NCI-H510A treated with DMSO at 0.1 percent for 48 hours (cell line): ENCODE measurements around the gene KRT16.
"Not testable (repeated sequence)": the region's sequence is repeated elsewhere in the genome, so short reads cannot be mapped to it uniquely, and the experiment has no call there.

Source experiments
- DNase-seq: peaks from one replicate; lab custom pipeline; 2025; lab: John Stamatoyannopoulos, UW

The KRT16 gene

DNA sequence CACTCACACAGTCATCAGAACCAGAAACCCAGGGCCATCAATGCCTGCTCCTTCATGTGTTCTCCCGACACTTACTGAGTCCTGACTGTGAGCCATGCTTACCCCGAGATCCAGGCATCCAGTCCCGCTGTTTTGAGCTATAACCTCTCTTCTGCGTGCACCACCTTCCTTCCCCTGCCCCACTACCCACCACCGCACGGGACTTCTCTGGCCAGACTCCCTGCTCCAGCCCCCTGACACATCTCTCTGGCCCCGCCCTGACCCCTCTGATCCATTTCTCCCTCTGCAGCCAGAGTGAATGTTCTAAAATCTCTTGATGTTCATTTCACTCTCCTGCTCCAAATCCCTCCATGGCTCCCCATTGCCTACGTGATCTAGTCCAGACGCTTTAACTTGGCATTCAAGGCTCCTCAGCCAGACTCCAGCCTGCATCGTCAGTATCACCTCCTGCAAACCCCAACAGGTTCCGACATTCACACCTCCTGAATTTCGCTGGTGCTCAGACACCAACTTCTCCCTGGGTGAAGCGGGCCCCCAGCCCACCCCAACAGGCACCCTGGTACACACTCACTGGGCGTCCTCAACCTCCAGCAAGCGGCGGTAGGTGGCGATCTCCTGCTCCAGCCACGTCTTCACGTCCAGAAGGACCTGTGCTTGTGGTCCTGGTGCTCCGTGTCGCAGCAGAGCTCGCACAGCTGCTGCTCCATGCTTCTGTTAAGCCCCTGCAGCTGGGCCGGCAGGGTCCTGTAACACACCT lies 14.9 kb upstream of the KRT16 start:
- no peak for DNase-seq

DNA sequence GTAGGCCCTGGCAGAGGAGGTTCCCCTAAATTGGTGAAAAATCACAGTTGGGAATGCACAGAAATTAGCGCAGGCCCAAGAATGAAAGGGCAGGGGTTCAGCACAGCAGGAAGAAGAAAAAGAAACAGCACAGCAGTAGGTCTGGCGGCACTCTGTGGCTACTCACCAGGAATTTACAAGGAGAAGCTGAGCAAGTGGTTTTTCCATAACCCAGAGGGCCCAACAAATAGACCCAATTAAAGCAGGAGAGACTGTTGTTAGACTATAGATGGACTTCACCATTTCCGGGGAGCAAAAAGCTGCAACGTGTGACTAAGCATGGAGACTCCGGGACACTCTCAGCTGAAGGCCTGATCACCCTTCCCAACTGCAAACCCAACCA lies 14.3 kb upstream of the KRT16 start:
- not testable (repeated sequence) for DNase-seq

DNA sequence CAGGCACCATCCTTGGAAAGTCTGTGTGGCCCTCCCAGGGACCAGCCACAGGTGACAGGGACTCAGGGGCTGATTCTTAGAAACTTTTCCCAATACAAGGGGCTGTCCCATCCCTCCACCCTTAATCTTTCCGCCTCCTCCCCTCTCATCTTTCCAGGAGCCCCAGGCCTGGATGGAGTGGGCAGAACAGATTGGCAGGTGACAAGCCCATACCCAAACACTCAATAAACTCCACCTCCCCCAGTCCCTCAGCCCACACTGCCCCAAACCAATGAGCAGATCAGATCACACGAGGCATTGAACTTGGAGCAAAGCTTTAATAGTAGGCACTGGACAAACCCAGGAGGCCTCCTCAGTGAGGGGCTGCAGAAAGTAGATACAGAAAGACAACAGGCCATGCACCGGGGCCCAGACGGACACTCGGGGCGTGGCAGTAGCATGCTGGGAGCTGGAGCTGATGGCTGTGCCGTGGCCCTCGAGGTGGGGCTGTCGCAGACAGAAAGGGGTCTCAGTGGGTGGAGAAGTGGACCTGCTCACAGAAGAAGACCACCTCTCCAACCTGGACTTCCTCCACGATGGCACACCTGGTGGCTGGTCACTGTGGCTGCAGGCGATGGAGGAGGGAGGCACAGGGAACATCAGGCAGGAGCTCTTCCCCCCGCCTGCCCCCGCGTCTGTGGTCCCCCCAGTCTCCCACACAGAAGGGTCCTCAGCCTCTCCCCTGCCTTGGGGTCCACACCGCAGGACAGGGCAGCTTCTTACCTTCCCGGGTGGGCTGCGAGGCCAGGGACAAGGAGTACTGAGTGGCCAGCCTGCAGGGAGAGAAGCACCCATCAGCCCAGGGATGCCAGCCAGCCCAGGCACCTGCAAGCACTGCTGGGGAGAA lies 13.7 kb upstream of the KRT16 start:
- DNase-seq = not testable (repeated sequence)

DNA sequence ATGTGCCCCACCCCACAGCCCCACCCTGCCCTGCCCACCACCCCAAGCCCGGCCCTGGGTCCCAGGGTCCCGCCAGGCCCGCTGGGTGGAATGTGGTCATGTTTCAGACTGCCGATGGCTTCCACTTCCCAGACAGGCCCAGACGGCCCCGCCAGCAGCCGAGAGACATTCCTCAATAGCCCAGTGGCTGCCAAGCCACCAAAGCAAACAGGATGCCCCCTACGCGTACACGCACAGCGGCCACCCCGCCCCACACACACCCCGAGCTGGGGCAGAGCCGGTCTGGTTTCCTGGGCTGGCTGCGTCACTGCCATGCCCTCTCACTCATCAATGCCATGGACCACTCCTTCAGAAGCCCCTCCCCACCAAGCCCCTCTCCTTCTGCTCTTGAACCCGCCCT lies 13.0 kb upstream of the KRT16 start:
- no peak for DNase-seq

DNA sequence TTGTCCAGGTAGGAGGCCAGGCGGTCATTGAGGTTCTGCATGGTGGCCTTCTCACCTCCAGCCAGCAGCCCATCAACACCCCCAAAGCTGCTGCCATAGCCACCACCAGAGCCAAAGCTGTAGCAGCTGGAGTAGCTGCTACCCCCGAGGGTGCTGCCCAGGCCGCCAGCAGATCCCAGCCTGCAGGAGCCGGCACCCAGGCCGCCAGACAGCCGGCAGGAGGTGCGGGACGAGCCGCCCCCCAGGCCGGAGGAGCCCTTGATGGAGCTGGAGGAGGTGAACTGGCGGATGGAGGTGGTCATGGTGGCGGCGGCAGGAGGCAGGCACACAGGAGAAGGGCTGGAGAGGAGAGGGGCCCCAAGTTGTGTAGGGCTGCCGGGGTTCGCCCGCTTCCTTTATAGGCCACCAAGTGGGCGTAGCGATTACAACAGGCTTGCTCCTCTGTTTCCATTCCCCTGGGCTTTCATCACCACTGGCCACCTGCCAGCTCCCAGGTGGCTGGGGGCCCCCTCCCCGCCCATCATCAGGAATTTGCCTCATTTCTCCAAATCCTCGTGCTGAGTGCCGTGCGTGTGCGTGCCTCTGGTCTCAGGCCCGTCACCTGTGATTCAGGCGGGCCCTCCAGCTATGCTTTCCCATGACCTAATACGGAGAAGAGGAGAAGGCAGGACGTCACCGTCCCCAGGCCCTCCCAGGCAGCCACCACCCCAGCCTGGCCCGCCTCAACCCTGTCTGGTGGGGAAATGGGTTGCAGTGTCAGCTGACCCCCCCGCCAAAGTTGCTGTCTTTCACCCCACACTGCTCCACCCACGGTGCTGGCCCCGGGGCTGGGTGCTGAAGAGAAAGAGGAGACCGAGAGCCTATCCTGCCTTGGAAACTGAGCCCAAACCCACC lies 11.9 kb upstream of the KRT16 start, which contains the start of gene KRT17:
TSS of gene KRT17 (minus strand) at position 368 of the 894 bp plus-strand sequence. CDS start at position 302, 66 bp downstream.
- DNase-seq = no peak

DNA sequence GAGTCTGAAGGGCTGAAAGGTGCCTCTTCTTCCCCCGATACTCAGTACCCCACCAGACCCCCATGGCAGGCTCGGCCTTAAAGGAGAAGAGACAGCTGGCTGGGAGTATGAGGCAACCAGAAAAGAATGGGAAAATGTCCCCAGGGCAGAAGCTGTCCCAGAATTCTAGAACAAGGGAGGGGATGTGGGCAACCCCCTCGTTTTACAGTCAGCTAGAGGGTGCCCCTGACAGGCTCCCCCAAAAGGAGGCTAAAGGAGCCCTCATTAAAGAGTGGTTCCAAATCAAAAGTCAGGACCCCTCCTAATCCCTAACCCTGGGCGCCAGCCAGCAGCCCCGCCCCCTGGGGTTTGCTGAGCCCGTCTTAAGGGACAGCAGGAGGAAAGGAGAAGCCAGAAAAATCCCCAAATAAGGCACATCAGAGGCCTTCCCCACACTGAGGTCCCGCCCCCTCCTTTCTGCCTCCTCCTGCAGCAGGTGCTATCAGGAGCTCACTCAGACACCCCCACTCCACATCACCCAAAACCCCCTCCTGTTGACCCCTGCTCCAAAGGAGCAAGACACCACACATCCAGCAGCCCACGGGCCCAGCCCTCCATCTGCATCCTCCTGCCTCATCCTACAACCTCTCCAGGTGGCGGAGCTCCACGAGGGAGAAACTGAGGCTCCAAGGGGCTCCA lies 10.8 kb upstream of the KRT16 start:
- DNase-seq = not testable (repeated sequence)

DNA sequence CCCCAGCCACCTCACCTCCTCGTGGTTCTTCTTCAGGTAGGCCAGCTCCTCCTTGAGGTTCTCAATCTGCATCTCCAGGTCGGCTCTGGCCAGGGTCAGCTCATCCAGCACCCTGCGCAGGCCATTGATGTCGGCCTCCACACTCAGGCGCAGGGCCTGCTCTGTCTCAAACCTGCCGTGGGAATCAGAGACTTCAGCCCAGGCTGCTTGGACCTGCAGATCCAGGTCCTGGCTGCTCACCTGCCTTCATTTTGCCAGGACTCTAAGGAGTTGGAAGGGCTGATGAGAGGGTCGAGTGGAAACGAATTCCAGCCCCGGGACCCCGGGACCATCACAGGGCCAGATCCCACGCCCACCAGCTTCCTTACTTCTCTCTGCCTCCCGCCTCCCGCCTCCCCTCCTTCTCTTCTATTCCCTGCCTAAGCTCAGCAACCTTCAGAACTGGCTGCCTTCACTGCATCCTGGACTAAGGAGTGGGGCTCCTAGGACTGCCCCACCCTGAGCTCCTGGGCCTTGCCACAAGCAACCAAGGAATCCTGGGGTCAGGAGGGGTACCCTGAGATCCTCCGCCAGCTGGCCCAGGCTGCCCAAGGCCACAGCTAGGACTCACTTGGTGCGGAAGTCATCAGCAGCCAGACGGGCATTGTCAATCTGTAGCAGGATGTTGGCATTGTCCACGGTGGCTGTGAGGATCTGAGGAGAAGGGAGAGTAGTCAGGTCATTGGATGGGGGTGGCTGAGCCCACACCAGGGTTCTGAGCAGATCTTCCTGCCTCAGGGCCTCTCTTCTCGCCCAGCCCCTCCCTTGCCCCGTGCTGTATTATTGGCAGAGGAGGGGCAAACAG lies 10.0 kb upstream of the KRT16 start:
- not testable (repeated sequence) for DNase-seq

DNA sequence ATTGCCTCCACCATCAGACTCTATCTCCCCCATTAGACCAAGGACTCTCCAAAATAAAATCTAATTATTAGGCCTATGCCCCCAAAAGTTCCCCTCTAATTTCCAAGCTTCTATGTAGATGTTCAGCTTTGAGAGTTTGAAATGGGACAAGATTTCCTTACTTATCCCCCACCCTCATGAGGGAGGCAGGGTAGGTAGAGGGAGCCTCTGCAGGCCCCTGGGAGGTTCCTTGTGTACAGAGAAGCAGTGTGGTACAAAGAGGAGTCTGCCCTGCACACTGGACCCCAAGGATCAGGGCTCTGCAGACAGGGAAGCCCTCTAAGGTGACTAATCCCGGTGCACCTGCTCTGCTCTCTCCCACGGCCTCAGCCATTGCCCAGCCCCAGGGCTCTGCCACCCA lies 9.3 kb upstream of the KRT16 start:
- no peak for DNase-seq

DNA sequence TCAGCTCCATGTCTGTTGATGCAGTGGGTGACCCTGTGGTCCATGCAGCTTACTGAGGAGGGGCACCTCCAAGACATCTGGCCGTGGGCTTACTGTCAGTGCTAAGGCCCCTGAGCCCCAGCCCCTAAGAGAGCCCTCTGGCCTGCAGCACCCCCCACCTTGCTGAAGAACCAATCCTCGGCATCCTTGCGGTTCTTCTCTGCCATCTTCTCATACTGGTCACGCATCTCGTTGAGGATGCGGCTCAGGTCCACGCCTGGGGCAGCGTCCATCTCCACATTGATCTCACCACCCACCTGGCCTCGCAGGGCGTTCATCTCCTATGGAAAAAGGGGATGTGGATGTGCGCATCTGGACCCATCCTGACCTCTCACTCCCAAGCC lies 8.9 kb upstream of the KRT16 start:
- not testable (repeated sequence) for DNase-seq

DNA sequence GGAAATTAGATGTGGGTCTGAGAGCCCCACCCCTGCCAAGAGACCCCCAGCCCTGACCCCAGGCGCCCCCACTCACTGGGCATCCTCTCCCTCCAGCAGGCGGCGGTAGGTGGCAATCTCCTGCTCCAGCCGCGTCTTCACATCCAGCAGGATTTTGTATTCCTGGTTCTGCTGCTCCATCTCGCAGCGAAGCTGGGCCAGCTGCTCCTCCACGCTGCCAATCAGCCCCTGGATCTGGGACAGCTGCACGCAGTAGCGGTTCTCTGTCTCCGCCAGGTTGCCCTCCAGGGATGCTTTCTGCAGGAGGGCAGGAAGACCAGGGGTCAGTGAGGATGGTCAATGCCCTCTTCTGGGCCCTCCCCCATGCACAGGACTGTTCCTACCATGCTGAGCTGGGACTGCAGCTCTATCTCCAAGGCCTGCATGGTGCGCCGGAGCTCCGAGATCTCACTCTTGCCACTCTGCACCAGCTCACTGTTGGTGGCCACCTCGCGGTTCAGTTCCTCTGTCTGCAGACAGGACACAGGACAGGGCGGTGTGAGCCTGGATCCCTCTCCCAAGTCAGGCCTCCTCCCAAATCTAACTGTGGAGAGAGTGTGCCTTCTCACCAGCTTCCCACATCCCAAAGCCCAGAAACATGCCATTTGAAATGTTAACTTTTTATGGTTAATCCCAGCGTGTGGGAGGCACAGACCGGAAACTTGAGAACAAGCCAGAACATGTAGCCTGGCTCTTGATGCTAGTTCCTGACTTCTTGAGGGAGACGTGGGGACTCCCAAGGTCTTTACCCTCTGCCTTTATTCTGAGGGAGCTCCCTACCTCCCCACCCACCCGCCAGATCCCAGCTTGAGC lies 8.2 kb upstream of the KRT16 start:
- DNase-seq = no peak

DNA sequence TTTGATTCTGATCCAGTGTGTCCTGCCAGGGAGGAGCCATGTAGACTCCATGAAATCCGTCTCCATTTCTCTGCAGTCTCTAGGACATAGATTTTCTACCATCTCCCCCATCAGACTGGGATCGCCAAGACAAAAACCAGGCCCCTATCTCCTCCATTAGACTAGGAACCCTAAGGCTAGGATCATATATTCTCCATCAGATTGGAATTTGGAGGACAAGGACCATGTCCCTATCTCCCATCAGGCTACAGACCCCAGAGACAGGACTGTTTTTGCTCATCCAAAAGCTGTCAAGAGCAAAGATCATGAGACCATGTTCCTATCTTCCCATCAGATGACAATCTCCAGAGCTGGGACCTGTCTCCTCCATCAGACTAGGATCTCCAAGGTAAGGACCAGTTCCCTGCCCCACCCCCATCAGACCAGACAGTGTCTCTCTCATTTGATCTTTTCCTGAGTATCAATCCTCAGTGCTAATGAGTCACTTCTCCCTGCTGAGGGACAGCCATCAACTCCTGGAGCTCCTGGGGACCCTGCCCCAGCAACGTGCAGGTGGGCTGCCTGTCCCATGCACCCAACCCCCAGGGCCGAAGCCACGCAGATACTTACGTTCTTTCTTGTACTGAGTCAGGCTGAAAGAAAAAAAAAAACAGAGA lies 7.5 kb upstream of the KRT16 start:
- not testable (repeated sequence) for DNase-seq

DNA sequence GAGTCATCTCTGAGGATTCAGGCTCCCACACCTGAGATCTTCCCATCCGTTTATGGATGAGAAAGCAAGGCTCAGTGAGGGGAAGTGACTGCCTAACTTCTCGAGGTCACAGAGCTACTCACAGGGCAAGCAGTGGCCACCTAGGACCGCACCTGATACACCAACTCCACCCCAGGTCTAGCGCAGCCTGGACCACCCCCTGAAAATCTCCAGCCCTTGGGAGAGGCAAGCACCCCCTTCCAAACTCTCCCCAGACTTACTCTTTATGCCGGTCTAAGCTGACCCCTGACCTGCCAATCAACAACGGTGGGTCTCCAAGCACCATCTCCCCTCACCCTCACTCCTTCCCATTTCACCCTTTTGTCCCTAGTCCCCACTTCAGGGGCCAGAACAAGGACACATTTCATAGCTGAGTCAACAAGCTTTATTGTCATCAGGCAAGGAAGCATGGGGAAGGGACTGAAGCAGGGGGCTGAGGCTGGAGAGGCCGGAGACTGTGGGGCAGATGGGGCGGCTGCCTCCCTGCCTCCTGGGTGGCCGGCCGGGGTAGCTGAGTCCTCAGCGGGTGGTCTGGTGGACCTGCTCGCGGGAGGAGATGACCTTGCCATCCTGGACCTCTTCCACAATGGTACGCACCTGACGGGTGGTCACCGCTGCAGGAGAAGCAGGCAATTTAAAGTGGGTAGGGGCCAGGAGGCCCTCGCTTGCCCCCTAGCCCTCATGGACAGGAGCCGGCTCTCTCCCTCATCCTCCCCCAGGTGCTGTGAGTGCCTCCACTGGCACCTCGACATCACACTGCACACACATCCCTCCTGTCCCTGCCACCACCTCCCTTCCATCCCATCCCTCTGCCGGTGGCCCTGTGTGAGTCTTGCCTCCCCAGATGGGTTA lies 6.7 kb upstream of the KRT16 start:
- no peak for DNase-seq

DNA sequence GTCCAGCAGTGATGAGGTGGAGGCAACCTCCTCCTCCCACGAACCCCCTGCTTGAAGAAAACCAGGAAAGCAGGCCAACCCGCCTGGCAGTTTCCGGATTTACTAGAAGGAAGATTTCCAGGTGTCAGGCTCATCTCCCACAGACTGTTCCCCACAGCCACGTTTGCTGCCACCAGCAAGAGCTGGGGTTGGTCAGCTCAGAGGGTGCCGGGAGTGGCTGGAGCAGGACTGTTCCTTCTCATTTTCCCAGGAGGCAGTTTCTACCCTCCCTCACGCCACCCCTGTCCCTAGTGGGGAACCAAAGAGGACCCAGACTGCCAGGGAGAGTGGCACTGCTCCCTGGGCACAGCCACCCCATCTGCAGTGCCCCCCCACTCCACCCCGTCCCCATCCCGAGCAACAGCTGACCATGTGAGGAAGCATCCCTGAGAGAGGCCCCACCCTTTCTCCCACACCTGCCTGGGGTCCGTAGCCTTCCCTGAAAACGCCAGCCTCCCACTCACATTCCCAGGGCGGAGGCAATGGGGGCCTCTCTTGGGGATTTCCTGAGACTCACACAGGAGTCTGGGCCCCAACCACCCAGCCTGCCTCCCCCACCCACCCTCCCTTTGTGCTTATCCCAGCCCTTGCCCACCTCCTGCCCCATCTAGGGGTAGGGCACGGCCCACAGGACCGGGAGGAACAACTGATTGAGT lies 5.9 kb upstream of the KRT16 start:
- DNase-seq = no peak

DNA sequence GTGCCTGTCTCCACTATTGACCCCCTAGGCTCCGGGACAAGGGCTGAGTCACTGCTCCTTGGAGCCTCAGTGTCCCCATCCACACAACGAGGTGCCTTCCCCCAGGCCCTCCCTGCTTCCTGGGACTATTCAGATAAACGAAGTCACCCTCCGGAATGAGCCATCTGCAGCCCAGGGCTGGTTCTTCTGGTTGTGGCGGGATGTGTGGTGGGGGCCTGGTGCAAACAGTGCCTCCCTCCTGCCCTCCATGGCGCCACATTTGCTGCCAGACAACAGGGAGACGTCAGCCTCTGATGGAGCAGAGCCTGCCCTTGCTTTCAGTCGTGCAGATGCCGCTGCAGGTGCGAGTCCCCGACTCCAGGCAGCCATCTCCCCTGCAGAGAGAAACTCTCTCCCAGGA lies 5.1 kb upstream of the KRT16 start:
- DNase-seq = no peak

DNA sequence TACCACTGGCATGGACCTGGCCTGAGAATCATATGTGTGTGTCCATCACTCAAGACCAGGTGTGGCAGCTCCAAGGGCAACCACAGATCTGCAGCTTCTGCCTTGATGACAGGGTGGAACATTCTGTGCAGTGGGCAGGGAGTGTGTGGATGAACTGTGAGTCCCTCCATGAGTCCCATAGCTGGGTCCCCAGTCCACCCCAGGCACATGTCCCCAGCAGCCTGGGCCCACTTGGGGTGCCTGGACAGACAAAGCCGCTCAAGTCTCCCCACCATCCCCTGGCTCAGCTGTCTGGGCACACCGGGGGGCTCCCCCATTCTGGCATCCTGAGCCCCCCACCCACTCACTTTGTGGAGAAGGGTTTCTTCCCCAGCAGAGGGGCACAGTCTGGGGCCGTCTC lies 4.6 kb upstream of the KRT16 start:
- DNase-seq = no peak

DNA sequence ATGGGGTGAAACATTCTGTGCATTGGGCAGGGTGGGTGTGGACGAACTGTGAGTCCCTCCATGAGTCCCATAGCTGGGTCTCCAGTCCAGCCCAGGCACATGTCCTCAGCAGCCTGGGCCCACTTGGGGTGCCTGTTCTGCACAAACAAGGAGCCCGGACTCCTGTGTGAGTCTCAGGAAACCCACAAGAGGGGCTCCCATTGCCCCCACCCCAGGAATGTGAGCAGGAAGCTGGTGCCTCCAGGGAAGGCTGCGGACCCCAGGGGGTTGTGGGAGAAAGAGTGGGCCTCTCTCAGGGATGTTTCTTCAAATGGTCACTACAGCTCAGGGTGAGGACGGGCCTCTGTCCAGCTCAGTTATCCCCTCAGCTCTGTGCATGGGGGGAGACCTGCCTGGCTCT lies 3.9 kb upstream of the KRT16 start:
- DNase-seq = not testable (repeated sequence)

DNA sequence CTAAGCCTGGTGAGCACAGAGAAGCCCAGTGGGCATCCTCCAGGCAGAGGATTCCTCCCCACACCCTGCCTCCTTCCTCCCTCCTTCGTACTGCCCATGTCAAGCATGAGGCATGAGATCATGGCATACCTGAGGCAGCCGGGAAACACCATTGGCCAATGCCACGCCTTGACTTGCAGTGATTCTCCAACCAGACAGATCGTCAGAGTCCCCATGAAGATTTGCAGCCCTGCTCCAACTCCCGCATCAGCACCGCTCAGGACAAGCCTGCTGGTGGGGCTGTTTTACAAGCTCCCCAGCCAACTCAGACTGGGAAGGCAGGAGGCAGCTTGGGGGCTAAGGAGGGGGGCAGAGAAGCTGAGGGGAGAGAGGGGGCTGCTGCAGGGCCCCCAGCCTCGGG lies 2.9 kb upstream of the KRT16 start:
- peak; percentile 32 for DNase-seq
